Stimulated activated CD4-positive, alpha-beta T cell treated with anti-CD3 and anti-CD28 coated beads, Interleukin-1b, Interleukin-23, amount 100 ng/mL, for 24 hours (primary cell): ENCODE measurements around the gene OR51I2.

Source experiments
- DNase-seq, 4 experiments: peaks; one replicate each; pipeline ENCODE4 v3.0.0-alpha.2; 2020; ENCODE audit warnings: low read depth in 4 of 4, low spot score in 1 of 4

Gene OR51I2, protein sequence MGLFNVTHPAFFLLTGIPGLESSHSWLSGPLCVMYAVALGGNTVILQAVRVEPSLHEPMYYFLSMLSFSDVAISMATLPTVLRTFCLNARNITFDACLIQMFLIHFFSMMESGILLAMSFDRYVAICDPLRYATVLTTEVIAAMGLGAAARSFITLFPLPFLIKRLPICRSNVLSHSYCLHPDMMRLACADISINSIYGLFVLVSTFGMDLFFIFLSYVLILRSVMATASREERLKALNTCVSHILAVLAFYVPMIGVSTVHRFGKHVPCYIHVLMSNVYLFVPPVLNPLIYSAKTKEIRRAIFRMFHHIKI

GRCh38 chr11:5449023-5449422, at the start of gene OR51I2:
Gene OR51I2 (plus strand): TSS chr11:5449323. CDS start chr11:5453489, 4,166 bp downstream.
- DNase-seq = no peak

DNA sequence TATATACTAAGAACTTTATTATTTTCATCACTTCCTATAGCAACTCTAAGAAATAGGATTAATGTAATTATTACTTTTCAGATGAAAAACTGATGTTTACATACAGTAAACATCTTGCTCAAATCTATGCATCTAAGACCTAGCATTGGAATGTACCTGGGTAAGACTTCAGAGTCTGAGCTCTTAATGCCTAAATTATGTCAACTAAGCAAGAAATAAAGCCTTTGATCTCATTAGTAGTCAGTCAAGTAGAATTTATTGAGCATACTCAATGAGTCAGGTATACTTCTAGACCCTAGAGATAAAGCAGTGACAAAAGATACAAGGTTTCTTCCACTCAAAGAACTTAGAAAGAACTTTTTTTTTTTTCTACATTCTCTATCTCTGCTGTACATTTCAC, 44.0 kb upstream of the OR51I2 start:
- no peak for DNase-seq

- DNase-seq = no peak
These were observed 28.1 kb upstream of the OR51I2 start for GRCh38 chr11:5420993-5421392.

DNA sequence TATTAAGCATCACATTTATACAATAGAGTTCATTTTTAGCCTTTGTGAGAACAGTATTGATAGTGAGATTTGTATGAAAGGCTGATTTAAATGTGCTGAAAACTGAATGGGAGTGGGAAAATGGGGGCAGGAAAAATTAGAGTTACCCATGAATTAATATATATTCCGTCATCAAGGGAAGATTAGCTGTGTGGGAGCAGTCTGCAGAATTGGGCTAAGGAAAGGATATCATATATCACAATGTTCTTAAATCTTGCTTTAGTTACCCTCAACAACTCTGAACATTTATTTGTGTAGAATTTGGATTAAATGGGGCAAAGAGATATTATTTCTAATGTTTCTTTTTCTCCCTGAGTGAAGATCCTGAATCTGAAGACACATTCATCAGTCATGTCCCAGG, 27.3 kb upstream of the OR51I2 start, which contains the start of gene OR51Q1:
Gene OR51Q1, plus strand, starts transcription at position 301 of the 400 bp plus-strand sequence. Its CDS starts 90 bp downstream, at position 391.
- no peak for DNase-seq

- DNase-seq = no peak
These were observed 26.0 kb upstream of the OR51I2 start for GRCh38 chr11:5423131-5423530.

DNA sequence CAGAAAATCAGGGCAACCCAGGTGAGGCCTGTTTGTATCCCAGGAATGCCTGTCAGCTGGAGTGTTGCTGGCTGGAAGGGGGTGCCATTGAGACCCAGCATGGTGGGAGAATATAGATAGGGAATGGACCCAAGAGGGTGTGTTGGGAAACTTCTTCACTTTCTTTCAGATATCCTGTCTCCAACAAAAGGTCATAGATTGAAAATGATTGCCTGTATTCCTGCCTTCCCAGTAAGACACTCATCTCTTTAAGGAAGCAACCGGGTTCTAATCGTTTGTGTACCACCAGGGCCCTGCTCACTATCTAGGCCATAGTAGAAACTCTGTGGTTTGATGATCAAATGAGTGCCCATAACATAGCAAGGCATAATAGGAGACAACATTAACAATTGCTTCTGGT, 7.7 kb upstream of the OR51I2 start, which contains the start of gene OR51I1:
Gene OR51I1, minus strand, starts transcription at position 101 of the 400 bp plus-strand sequence. Its CDS starts 0 bp downstream, at position 101.
- no peak for DNase-seq

GRCh38 chr11:5443835-5444393, 5.2 kb upstream of the OR51I2 start:
- DNase-seq = no peak

GRCh38 chr11:5449432-5449831, 309 bp downstream of the OR51I2 start:
- DNase-seq = no peak

DNA sequence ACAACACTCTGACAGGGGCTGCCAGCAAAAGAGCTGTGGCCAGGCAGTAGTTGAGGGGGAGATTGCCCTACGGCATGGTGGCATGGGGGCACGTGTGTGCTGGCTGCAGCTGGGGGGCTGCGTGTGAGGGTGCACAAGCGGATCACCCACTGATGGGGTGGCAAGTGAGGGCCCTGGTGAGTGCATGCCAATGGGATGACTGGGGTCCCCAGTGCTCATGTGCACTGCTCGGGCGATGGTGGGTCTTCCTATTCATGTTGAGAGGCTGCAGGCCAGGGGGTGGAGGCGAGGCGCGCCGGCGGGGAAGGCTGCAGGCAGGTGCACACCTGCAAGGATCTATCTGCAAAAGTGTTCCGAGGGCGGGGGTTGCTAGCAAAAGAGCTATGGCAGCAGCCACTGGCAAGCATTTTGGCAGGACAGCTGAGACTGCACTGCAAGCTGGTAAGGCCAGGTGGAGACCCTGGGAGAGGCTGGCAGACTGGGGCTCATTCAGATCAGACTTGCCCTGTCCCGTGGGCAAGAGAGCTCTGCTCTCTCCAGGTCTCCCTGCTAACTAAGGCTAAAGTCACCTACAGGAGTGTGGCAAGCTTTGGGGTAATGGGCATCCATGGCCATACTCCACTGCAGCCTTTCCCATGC, 12.0 kb downstream of the OR51I2 start:
- DNase-seq = no peak

DNA sequence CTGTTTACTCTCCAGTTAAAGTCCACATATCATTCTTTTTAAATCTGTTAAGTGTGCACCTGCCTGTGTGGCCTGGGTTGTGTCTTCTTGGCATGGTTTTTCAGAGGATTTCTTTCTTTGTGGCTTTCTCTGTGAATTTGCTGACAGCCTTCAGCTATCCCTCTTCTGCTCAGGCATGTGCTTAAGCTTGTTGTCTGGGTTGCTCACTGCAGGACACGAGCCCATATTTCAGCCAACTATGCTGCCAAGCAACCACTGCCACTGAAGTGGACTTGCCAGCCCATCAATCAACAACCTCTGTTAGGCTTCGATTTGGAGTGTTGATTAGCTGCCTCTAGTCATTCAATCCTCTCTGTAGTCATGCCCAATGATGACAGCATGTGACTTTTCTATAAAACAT, 18.4 kb downstream of the OR51I2 start:
- no peak for DNase-seq

GRCh38 chr11:5473921-5474320, 24.8 kb downstream of the OR51I2 start:
- no peak for DNase-seq

GRCh38 chr11:5476186-5476819, 27.2 kb downstream of the OR51I2 start:
- DNase-seq = peak; percentile 2 to 15 (median 9)

GRCh38 chr11:5486003-5486402, 36.9 kb downstream of the OR51I2 start:
- DNase-seq = no peak

DNA sequence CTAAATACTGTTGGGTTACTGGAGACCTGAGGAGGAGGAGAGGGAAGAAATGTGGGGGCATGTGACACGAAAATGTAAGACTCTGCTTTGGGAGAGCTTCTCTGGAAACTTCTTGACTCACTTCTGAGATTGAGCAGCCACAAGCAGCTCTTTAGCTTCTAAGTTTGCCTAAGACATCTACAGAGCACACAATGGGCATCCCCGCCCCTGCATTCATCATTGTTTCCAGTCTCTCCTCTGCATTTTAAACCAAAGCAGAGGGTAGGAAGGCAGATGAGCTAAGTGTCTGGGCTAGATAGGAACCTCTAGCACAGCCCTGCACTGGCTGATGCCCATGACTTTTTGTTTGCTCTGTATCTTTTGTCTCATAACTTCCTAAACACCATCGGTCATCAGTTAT, 37.3 kb downstream of the OR51I2 start:
- DNase-seq = peak in 1 of 4 experiments; percentile 1

GRCh38 chr11:5488385-5488784, 39.3 kb downstream of the OR51I2 start, which contains the start of gene OR52D1:
Gene OR52D1 (plus strand): TSS chr11:5488685. CDS start chr11:5488707, 22 bp downstream.
- no peak for DNase-seq

DNA sequence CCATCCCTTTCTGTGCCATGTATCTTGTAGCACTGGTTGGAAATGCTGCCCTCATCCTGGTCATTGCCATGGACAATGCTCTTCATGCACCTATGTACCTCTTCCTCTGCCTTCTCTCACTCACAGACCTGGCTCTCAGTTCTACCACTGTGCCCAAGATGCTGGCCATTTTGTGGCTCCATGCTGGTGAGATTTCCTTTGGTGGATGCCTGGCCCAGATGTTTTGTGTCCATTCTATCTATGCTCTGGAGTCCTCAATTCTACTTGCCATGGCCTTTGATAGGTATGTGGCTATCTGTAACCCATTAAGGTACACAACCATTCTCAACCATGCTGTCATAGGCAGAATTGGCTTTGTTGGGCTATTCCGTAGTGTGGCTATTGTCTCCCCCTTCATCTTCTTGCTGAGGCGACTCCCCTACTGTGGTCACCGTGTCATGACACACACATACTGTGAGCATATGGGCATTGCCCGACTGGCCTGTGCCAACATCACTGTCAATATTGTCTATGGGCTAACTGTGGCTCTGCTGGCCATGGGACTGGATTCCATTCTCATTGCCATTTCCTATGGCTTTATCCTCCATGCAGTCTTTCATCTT, 39.8 kb downstream of the OR51I2 start:
- no peak for DNase-seq

GRCh38 chr11:5489576-5490357, 40.6 kb downstream of the OR51I2 start:
- DNase-seq = no peak

DNA sequence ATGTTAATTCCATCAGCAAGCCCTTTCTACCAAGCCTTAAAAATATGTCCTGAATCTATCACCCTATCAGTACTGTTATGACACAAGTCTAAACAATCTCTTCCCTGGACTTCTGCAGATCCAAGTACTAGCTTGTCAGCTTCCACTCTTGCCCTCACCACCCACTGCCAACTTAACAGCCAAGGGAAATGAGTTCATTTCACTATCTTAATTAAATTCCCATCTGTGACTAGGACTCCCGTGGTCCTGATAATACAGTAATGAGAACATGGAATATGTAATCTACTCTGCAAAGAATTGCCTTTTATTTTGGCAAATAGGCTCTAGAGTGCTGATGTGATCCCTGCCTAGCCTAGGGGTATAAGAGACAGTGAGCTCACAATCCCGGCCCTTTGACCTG, 50.5 kb downstream of the OR51I2 start:
- no peak for DNase-seq

DNA sequence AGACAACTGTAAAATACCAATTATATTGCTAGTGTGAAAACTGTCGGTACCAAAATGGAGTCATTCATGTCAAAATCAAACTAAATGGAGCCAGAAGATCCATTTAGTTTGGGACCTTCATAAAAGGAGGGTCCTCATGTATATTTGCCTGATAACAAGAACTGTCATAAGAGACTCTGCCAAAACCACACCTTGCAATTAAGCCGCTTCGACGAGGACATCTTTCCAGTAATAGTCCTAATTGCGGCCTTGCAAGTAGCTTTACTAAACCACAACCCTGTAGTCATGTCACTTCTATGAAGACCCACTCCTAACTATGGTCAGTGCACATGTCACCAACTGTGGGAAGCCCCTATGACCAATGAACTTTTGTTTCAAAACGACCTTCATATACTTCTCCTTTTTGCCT, 51.3 kb downstream of the OR51I2 start:
- no peak for DNase-seq

- no peak for DNase-seq
These were observed 55.3 kb downstream of the OR51I2 start for GRCh38 chr11:5504403-5504921.
